Measurements from ENCODE around the gene ZNF532.
"Not testable (repeated sequence)": the region's sequence is repeated elsewhere in the genome, so short reads cannot be mapped to it uniquely, and the experiment has no call there.

Gene ZNF532

DNA sequence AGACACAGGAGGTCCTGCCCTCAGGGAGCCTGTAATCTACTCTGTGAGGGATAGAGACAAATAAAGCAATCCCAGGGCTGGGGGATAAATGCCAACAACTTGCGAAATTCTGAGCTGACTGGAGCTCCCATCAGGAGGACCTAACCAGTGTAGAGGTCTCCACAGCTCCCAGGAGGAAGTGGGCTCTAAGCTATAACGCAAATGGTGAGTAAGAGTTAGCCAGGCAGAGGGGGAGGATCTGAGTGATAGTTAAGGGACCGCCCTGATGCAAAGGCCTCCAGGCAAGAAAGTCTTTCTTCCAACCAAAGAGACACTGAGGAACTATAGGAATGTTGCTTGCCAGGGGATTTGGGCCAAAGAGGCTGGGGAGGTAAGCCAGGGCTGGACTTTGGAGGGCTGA lies 16.0 kb upstream of the ZNF532 start:
- DNase-seq = no peak

DNA sequence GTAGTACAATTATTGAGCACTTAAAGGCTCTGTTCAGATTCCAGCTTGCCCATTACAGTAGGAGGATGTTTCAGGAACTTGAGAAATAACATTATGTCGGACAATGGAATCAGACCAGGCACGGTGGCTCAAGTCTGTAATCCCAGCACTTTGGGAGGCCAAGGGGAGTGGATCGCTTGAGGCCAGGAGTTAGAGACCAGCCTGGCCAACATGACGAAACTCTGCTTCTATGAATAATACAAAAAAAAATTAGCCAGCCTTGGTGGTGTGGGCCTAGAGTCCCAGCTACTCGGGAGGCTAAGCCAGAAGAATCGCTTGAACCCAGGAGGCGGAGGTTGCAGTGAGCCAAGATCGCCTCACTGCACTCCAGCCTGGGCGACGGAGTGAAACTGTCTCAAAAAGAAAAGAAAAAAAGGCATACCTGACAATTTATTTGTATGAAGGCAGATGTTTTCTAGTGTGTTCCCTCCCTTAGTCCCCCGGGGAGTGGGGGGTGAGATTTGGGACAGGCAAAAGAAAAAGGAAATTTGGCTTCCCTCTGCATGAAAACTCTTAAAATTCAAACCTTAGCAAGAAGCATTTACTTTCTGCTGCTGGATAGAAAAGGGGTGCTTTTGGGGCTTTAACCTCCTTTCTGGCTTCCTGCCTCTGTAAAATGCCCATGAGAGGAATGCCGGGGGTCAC lies 13.7 kb upstream of the ZNF532 start:
- DNase-seq = no peak

DNA sequence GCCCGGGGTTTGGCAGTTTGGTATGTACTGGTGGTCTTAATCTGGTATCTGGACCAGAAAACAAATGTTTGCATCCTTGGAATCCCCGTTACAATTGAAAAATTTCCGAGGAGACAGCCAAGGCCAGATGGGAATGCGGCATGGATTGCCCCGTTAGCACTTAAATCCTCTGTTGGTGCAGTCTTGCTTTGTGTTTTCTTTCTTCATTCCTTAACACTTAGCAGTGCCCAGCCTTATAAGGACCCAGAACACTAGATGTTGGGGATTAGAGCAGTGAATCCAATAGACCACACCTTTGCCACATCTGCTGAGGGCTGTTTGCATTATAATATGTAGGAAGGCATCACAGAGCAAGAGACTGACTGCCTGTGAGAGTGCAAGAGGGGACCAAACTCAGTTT lies 12.8 kb upstream of the ZNF532 start:
- DNase-seq = no peak

- no peak for DNase-seq
These were observed 12.0 kb upstream of the ZNF532 start for GRCh38 chr18:58852629-58853028.

DNA sequence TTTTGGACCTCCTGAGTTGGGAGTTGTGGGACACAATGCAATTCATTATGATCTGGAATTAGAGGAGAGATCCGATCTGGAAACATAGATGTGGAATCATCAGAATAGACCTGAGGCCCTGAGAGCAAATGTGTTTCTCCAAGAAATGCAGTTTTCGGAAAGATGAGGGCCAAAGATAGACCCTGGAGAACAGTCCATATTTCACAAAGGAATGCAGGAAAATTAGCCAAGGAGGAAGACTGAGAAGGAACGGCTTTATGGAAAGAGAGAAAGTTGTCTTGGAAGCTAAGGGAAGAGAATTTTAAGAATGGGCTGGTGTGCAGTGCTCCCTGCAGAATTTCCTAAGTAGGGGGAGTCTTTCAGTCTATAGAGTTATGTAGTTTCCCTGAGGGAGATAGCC lies 11.1 kb upstream of the ZNF532 start:
- no peak for DNase-seq

DNA sequence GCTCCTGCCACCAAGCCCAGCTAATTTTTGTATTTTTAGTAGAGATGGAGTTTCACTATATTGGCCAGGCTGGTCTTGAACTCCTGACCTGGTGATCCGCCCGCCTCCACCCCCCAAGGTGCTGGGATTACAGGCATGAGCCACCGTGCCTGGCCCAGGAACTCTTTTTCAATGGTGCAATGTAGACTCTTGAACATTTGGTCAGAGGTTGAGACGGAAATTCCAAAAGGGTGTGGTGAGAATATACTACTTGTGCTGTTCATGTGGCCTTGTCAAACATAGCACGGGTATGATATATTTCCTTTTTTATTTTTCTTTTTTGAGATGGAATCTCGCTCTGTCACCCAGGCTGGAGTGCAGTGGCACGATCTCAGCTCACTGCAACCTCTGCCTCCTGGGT lies 9.2 kb upstream of the ZNF532 start:
- not testable (repeated sequence) for DNase-seq

- no peak for DNase-seq
These were observed 7.8 kb upstream of the ZNF532 start for GRCh38 chr18:58856881-58857280.

- DNase-seq = no peak
These were observed 5.8 kb upstream of the ZNF532 start for GRCh38 chr18:58858591-58859468.

GRCh38 chr18:58859907-58860306 lies 4.8 kb upstream of the ZNF532 start:
- DNase-seq = no peak

DNA sequence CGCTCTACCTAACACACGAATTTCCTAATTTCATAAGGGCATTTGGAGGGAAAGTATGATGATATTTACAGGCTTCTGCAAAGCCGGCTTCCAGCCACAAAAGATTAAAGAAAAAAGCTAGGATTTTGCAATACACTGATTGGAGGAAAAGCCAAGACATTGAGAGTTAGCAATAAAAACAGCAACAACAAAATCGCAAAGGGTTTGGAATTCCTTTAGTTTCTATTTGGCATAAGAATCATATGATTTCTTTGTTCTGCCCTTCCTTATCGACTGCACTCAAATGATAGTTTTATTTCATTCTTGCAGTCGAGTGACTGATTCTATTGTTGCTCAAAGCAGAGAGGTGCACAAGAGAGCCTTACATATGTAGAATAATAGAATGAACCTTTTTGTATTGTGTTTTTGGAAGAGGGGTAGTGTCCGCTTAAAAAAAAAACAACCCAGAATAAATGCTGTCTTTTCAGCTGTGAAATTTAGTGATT lies 3.9 kb upstream of the ZNF532 start:
- DNase-seq = no peak

DNA sequence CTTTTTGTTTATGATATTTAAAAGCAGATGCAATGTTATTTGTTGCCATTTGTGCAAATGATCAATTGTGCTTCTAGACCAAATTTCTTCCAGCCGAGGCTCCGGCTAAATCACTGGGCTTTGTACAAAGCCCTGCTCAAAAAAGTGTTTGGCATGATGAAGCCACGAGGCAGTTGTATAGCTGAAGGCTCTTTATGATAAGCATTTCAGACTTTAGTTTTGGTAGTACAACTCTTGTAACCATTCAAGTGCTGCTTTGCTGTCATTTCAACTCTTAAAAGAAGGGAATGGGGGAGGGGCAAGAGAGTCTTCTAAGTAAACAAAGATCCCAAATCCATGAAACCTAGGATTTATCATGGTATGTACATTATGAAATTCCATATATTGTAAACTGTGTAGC lies 3.3 kb upstream of the ZNF532 start:
- DNase-seq = no peak

- no peak for DNase-seq
These were observed 2.8 kb upstream of the ZNF532 start for GRCh38 chr18:58861861-58862301.

- no peak for DNase-seq
These were observed 2.3 kb upstream of the ZNF532 start for GRCh38 chr18:58862356-58862755.

- DNase-seq = no peak
These were observed 1.7 kb upstream of the ZNF532 start for GRCh38 chr18:58862851-58863538.

- no peak for DNase-seq
These were observed 1.0 kb upstream of the ZNF532 start for GRCh38 chr18:58863539-58864145.

DNA sequence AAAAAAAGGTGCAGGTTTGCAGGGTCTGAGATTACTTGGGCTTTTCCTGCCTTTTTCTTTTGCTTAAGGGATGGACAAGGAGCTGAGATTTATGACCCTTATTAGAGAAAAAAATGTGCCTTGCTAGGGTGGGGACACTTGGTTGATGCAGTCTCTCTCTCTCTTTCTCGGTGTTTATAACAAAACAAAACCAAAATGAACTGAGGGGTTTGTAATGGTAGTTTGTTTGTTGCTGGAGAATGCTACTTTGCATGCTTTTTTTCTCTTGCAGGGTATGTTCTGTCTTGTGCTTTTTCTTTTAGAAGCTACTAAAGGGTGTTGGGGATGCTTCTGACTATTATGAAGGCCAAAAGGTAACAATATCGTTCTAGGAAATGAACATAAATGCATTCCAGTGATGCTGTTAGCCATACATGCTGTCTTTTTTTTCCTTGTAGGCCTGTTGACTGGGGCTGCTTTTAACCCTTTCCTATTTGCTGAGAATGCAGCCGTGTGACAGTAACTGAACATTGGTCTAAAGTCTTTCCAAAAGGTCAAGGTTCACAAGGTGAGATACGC lies 435 bp downstream of the ZNF532 start:
- no peak for DNase-seq

DNA sequence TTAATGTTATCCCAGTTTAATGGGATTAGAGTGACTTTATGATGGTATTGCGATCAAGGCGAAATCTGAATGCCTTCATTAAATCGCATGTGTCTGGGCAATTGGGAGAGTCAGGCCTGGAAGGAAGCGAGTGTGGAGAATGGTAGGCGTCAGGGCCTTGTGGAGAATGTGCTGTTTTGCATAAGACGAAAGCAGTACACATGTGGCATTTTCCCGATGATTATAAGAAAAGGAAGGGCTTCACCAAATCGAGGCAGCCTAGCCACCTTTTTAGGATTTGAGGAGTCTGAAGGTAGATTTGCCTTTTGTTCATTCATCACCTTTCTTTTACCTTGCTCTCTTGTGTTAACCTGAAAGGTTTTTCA lies 1.0 kb downstream of the ZNF532 start:
- DNase-seq = no peak

GRCh38 chr18:58866066-58866772 lies 1.5 kb downstream of the ZNF532 start:
- no peak for DNase-seq

DNA sequence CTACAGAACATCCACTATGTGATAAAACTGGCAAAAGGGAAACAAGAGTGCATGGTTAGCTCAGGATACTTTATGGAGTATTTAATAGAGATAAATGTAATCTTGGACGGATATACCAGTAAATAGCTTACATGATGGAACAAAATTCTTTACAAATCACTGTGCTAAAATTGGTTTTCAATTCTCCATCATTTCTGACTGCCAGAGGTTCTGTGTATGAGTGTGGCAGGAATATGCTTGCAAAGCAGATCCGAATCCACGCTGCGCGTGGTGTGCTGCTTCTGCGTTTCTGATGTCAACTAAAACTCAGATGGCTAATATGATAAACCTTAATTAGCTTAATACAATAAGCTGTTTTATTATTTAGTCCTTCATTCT lies 2.1 kb downstream of the ZNF532 start:
- DNase-seq = no peak

DNA sequence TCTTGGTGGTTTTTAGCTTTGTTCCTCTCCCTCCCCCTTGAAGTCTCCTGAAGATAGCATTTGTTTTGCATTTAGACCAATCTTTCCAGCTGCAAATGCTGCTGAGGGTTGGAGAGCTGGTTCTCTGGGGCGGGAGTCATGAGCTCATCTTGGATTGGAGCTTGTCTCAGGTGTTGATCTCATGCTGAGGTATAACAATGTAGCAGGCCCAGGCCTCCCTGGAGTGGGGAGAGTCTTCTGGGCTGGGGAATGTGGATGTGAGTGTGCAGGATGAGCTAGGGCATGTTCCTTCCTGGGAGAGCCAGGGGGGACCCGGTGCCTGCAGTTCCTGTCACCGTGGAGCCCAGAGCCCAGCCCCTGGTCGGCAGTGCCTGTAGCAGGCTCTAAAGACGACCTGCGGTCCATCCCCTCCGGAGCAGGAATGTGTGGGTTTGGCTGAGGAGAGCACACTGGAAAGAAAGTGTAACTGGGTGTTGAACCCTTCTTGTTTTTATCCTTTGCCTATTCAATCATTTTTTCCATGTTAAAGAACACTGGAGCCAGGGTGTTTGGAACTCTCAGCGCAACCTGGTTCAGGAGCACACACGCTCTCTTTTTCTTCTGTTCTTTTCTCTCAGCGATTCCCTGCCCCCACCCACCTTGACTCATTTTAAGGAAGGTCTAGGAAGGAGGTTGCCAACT lies 2.7 kb downstream of the ZNF532 start:
- DNase-seq = no peak

DNA sequence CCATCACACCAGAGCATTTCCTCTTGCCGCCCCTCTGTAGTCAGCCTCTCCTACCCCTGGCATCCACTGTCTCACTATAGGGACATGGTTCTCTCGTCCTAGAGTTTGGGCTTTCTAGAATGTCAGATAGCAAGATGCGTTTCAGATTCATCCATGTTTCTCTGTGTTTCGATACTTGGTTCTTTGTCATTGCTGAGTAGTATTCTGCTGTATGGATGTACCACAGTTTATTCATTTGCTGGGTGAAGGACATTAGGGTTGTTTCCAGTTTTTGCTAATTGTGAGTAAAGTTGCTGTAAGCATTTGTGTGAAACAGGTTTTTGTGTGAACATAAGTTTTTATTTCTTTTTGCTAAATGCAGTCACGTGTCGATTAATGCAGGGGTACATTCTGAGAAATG lies 3.8 kb downstream of the ZNF532 start:
- DNase-seq = no peak

GRCh38 chr18:58870130-58870529 lies 5.5 kb downstream of the ZNF532 start:
- no peak for DNase-seq
